ENCODE data around the gene SLC39A11. TPM values are rescaled to one million over a fixed set of nuclear protein-coding genes. Genes with fewer than 3 reads are reported as not detected.
"Not testable (repeated sequence)": the region's sequence is repeated elsewhere in the genome, so short reads cannot be mapped to it uniquely, and the experiment has no call there.

Gene SLC39A11
- 15.8 and 39.9 TPM in 2 replicates for total RNA-seq (2014; rRNA removed; shearing (Covaris generic))

GRCh38 chr17:73092523-73093135 lies at the start of gene SLC39A11:
SLC39A11 (minus strand) TSS chr17:73092688; CDS start chr17:73088764, 3,924 bp downstream.
- Histone ChIP-seq H3K4me3 (peak within 1 kb of the TSS; percentile 42), H3K27ac (no peak within 1 kb of the TSS), H3K27me3 (replicated peaks) (no peaks in the 10 kb centered on the region), H3K36me3 (no peaks in the 10 kb centered on the region), H3K4me1 (replicated peaks) (peaks cover 7% of the 10 kb centered on the region), H3K9me3 (replicated peaks) (no peaks in the 10 kb centered on the region)
- DNase-seq (ENCODE audit: low read depth in 1 of 2, low spot score in 2 of 2): peak; percentile 82 to 95

DNA sequence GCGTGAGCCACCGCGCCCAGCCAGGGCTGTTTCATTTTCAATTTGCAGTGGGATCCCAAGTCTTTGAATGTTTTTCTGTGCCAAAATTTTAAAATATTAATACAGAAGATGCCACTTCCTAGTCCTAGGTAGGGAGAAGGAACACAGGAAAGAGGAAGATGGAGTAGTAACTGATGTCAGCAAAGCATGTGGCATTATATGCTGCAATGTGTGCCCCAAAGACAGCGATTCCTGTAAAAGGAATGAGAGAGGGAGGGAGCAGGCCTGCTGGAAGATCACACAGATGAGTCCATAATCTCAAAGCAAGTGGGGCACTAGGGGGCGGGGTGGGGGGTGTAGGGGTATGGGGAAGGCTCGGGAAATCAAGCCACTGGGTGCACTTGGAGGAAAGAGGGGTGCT lies 48.9 kb upstream of the SLC39A11 start:
- DNase-seq (ENCODE audit: low read depth in 1 of 2, low spot score in 2 of 2): no peak
- no peak overlapping the region for H3K27ac ChIP-seq
- H3K9me3 ChIP-seq (replicated peaks): peaks cover 3% of the 10 kb centered on the region; the same call in 1 of the 2 replicates

DNA sequence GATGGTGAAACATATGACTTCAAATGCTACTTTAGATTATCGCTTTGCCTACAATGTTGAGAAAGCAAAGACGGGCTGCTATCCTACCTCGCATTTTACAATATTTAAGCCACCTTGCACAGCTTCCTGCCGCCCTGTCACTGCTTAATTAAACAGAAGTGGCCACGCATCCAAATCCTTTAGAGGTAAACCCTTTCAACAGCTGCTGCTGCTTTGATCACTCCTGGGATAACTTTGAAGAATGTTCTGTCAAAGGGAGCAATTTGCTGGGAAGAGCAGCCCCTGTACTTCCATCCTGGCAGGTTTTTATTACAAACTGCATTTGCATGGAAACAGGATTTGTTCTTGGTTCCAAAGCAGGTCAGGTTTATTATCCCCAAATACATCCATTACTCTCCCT lies 48.1 kb upstream of the SLC39A11 start:
- H3K4me3 ChIP-seq: no peak overlapping the region
- H3K27me3 ChIP-seq (replicated peaks): peaks cover 19% of the 10 kb centered on the region
- H3K36me3 ChIP-seq: no peaks in the 10 kb centered on the region
- no peak overlapping the region for H3K27ac ChIP-seq
- H3K4me1 ChIP-seq (replicated peaks): 0 out of 2 replicates have a peak, but pooled peaks cover 5% of the 10 kb centered on the region
- H3K9me3 ChIP-seq (replicated peaks): peaks cover 3% of the 10 kb centered on the region; the same call in 1 of the 2 replicates
- no peak for DNase-seq (ENCODE audit: low read depth in 1 of 2, low spot score in 2 of 2)

More for the DNA sequence above, 48.9 kb upstream of the SLC39A11 start:
- peaks cover 21% of the 10 kb centered on the region for H3K27me3 ChIP-seq (replicated peaks)
- H3K36me3 ChIP-seq: no peaks in the 10 kb centered on the region
- no peak overlapping the region for H3K4me3 ChIP-seq
- 0 out of 2 replicates have a peak, but pooled peaks cover 5% of the 10 kb centered on the region for H3K4me1 ChIP-seq (replicated peaks)

- 0 out of 2 replicates have a peak, but pooled peaks cover 5% of the 10 kb centered on the region for H3K4me1 ChIP-seq (replicated peaks)
- no peak overlapping the region for H3K4me3 ChIP-seq
- H3K27me3 ChIP-seq (replicated peaks): peaks cover 17% of the 10 kb centered on the region
- H3K27ac ChIP-seq: no peak overlapping the region
- H3K36me3 ChIP-seq: no peaks in the 10 kb centered on the region
- H3K9me3 ChIP-seq (replicated peaks): peaks cover 3% of the 10 kb centered on the region; the same call in 1 of the 2 replicates
- DNase-seq (ENCODE audit: low read depth in 1 of 2, low spot score in 2 of 2): no peak
These were observed 46.8 kb upstream of the SLC39A11 start for GRCh38 chr17:73139296-73139695.

GRCh38 chr17:73138541-73139138 lies 46.2 kb upstream of the SLC39A11 start:
- Histone ChIP-seq H3K4me3 (no peak overlapping the region), H3K27me3 (replicated peaks) (peaks cover 17% of the 10 kb centered on the region), H3K9me3 (replicated peaks) (peaks cover 3% of the 10 kb centered on the region; the same call in 1 of the 2 replicates), H3K36me3 (no peaks in the 10 kb centered on the region), H3K4me1 (replicated peaks) (0 out of 2 replicates have a peak, but pooled peaks cover 5% of the 10 kb centered on the region), H3K27ac (no peak overlapping the region)
- no peak for DNase-seq (ENCODE audit: low read depth in 1 of 2, low spot score in 2 of 2)

GRCh38 chr17:73137376-73137775 lies 44.9 kb upstream of the SLC39A11 start:
- no peak for DNase-seq (ENCODE audit: low read depth in 1 of 2, low spot score in 2 of 2)
- H3K27me3 ChIP-seq (replicated peaks): peaks cover 17% of the 10 kb centered on the region
- H3K36me3 ChIP-seq: no peaks in the 10 kb centered on the region
- no peak overlapping the region for H3K27ac ChIP-seq
- no peaks in the 10 kb centered on the region for H3K9me3 ChIP-seq (replicated peaks)
- H3K4me3 ChIP-seq: no peak overlapping the region
- no peaks in the 10 kb centered on the region for H3K4me1 ChIP-seq (replicated peaks)

DNA sequence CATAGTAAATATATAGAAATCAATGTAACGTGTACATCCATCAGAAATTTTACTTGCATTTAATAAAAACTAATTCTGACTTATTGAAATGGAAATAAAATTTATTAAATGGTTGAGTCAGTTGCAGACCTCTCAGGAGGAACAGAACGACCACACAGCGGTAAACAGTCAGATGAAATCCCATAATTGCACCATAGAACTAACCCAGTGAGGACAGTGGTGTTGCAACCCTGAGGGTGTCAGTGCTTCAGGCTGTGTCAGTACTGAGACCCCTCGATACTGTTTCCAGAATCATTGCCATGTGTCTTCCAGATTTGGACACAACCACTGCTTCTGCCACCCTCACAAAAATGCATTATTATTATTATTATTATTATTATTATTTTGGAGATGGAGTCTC lies 43.3 kb upstream of the SLC39A11 start:
- H3K27ac ChIP-seq: no peak overlapping the region
- DNase-seq (ENCODE audit: low read depth in 1 of 2, low spot score in 2 of 2): no peak
- H3K36me3 ChIP-seq: no peaks in the 10 kb centered on the region
- H3K4me1 ChIP-seq (replicated peaks): no peaks in the 10 kb centered on the region
- H3K27me3 ChIP-seq (replicated peaks): peaks cover 17% of the 10 kb centered on the region
- no peaks in the 10 kb centered on the region for H3K9me3 ChIP-seq (replicated peaks)
- H3K4me3 ChIP-seq: no peak overlapping the region

DNA sequence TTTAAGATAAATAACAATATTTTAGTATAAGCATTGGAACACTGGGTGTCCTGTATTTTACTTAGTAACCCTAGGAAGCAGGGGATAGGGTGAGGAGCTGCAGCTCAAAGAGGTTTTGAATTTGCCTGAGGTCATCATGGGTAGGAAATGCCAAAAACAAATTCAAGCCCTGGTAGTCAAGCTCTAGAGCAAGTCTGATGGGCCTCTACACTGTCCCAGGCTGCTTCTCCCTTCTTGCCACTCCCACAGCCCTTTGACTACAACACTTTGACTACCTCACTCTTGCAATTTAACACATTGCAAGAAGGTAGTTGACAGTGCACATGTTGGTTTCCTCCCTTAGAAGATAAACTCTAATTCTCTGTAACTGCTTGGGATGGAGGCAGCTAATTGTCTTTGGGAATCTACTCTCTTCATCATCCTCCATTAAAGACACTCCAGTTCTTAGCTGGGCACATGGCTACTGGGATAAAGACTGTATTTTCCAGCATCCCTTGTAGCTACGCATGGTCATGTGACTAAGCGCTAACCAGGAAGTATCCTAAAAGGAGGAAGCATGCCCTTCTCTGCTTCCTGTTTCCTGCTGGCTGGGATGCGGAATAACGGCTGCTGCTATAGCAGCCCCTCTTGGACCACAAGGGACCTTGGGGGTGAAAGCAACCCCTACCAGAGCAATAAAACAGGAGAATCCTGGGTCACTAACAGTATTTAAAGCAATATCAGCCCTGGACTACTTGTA lies 41.6 kb upstream of the SLC39A11 start:
- Histone ChIP-seq H3K27ac (no peak overlapping the region), H3K4me3 (no peak overlapping the region), H3K4me1 (replicated peaks) (no peaks in the 10 kb centered on the region), H3K9me3 (replicated peaks) (no peaks in the 10 kb centered on the region), H3K27me3 (replicated peaks) (peaks cover 9% of the 10 kb centered on the region), H3K36me3 (no peaks in the 10 kb centered on the region)
- no peak for DNase-seq (ENCODE audit: low read depth in 1 of 2, low spot score in 2 of 2)

DNA sequence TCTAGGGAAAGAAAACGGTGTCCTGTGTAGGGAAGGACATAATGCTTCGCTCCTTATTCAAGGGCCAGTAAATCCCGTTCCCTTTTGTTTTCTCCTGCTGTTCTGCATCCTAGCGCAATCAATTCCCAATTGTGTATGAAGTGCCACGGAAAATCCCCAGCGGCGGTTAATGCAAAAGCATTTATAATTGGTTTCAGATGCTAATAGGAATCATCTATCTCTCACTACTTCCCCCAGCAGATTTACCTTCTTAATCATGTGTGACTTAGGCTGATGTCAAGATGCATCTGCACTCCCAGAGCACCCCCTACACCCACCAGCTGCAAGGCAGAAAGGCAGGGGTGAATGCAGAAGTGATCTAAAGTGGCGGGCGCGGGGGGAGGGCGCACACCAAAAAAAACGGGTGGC lies 39.6 kb upstream of the SLC39A11 start:
- DNase-seq (ENCODE audit: low read depth in 1 of 2, low spot score in 2 of 2): no peak
- Histone ChIP-seq H3K27ac (no peak overlapping the region), H3K9me3 (replicated peaks) (no peaks in the 10 kb centered on the region), H3K27me3 (replicated peaks) (no peaks in the 10 kb centered on the region; the same call in 1 of the 2 replicates), H3K36me3 (no peaks in the 10 kb centered on the region), H3K4me3 (no peak overlapping the region), H3K4me1 (replicated peaks) (no peaks in the 10 kb centered on the region)

DNA sequence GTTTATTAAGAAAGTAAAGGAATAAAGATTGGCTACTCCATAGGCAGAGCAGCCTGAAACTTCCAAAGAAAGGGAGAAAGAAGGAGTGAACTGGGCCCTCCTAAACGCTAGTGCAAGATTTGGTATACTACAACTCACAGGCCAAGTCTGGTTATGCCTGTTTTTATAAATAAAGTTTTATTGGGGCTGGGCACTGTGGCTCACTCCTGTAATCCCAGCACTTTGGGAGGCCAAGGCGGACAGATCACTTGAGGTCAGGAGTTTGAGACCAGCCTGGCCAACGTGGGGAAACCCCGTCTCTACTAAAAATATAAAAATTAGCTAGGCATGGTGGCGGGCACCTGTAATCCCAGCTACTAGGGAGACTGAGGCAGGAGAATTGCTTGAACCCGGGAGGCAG lies 39.0 kb upstream of the SLC39A11 start:
- not testable (repeated sequence) for H3K4me1 ChIP-seq (replicated peaks); H3K9me3 ChIP-seq (replicated peaks); H3K36me3 ChIP-seq; H3K4me3 ChIP-seq; DNase-seq (ENCODE audit: low read depth in 1 of 2, low spot score in 2 of 2); H3K27ac ChIP-seq; H3K27me3 ChIP-seq (replicated peaks)

DNA sequence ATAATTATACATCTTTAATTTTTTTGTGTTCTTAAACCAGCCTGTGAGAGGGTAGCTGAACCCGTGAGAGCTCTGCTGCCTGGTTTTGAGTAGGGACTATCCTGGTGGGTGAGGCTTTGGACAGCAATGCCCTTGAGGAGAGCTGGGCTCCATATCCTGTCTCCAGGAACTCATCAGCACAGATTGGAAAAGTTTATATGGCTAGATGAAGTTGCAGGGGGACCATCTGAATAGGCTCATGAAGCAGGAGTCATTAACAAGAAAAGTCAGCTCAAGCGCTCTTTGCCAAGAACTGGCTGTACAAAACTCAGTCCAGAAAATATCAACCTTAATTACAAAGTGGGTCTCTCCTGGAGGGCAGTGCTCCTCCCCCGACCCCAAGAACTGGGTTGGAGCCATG lies 38.5 kb upstream of the SLC39A11 start:
- DNase-seq (ENCODE audit: low read depth in 1 of 2, low spot score in 2 of 2): no peak
- Histone ChIP-seq H3K27ac (no peak overlapping the region), H3K36me3 (no peaks in the 10 kb centered on the region), H3K27me3 (replicated peaks) (no peaks in the 10 kb centered on the region; the same call in 1 of the 2 replicates), H3K4me1 (replicated peaks) (no peaks in the 10 kb centered on the region), H3K9me3 (replicated peaks) (no peaks in the 10 kb centered on the region), H3K4me3 (no peak overlapping the region)

GRCh38 chr17:73128496-73128895 lies 36.0 kb upstream of the SLC39A11 start:
- Histone ChIP-seq H3K4me1 (replicated peaks) (no peaks in the 10 kb centered on the region), H3K36me3 (no peaks in the 10 kb centered on the region), H3K27me3 (replicated peaks) (no peaks in the 10 kb centered on the region; the same call in 1 of the 2 replicates), H3K4me3 (no peak overlapping the region), H3K9me3 (replicated peaks) (no peaks in the 10 kb centered on the region), H3K27ac (no peak overlapping the region)
- DNase-seq (ENCODE audit: low read depth in 1 of 2, low spot score in 2 of 2): no peak

GRCh38 chr17:73126716-73127473 lies 34.4 kb upstream of the SLC39A11 start:
- no peak for DNase-seq (ENCODE audit: low read depth in 1 of 2, low spot score in 2 of 2)
- no peaks in the 10 kb centered on the region for H3K9me3 ChIP-seq (replicated peaks)

More at GRCh38 chr17:73126716-73127473, 34.4 kb upstream of the SLC39A11 start:
- no peak overlapping the region for H3K4me3 ChIP-seq
- no peaks in the 10 kb centered on the region for H3K4me1 ChIP-seq (replicated peaks)
- no peak overlapping the region for H3K27ac ChIP-seq
- H3K27me3 ChIP-seq (replicated peaks): no peaks in the 10 kb centered on the region
- H3K36me3 ChIP-seq: no peaks in the 10 kb centered on the region
